ENCODE measurements around the gene NCBP3. TPM values are rescaled to one million over a fixed set of nuclear protein-coding genes. Genes with fewer than 3 reads are reported as not detected.

NCBP3 gene
- total and polyA plus RNA-seq, 2 donors from 2014 or later: 14.5 to 41.5 TPM

GRCh38 chr17:3804503-3804931 is 41.5 kb downstream of the NCBP3 start:
- Histone ChIP-seq H3K9me3 (ENCODE audit: control insufficient read depth in 2 of 3, insufficient read depth in 1 of 3, low read length in 3 of 3) (no peaks in the 10 kb centered on the region), H3K36me3 (ENCODE audit: control insufficient read depth in 2 of 3, insufficient read depth in 3 of 3, low read length in 3 of 3) (peaks cover 0 to 6% (median 4%) of the 10 kb centered on the region in 3 donors), H3K27ac (ENCODE audit: low read depth in 2 of 2, low read length in 2 of 2) (no peak overlapping the region), H3K27me3 (ENCODE audit: control insufficient read depth, insufficient read depth, low read length) (no peaks in the 10 kb centered on the region), H3K4me3 (ENCODE audit: low read length in 3 of 3) (peak overlapping the region in 1 of 3 donors; percentile 40), H3K9ac (ENCODE audit: low read length in 3 of 3) (no peak overlapping the region), H3K4me1 (ENCODE audit: control insufficient read depth in 2 of 3, insufficient read depth in 2 of 3, low read depth in 1 of 3, low read length in 3 of 3) (no peaks in the 10 kb centered on the region)
- DNase-seq (peak in 1 of 5 donors; percentile 43), FAIRE-seq (no peak)
- intact Hi-C loops (cut with DNase I): no loop called here
- TF ChIP-seq CTCF (IDR thresholded peaks at IDR 0.05; ENCODE audit: borderline replicate concordance, extremely low read depth, insufficient read depth): no peak

DNA sequence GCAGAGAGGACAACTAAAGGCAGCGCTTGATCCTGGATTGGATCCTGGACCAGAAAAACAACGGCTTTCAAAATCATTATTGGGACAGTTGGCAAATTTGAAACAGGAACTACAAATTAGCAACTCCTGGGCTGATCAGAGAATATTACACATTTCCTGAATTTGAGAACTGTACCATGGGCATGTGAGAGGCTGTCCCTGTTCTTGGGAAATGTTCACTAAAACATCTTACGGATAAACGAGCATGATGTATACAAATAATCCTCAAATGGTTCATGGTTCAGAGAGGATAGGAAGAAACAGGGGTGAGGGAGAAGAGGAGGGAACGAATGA is 42.8 kb downstream of the NCBP3 start:
- no peaks in the 10 kb centered on the region for H3K27me3 ChIP-seq (ENCODE audit: control insufficient read depth, insufficient read depth, low read length)
- intact Hi-C loops (cut with DNase I): no loop called here
- H3K4me1 ChIP-seq (ENCODE audit: control insufficient read depth in 2 of 3, insufficient read depth in 2 of 3, low read depth in 1 of 3, low read length in 3 of 3): no peaks in the 10 kb centered on the region
- H3K9me3 ChIP-seq (ENCODE audit: control insufficient read depth in 2 of 3, insufficient read depth in 1 of 3, low read length in 3 of 3): no peaks in the 10 kb centered on the region
- no peak overlapping the region for H3K4me3 ChIP-seq (ENCODE audit: low read length in 3 of 3)
- peaks cover 0 to 6% (median 4%) of the 10 kb centered on the region in 3 donors for H3K36me3 ChIP-seq (ENCODE audit: control insufficient read depth in 2 of 3, insufficient read depth in 3 of 3, low read length in 3 of 3)
- no peak for FAIRE-seq
- no peak overlapping the region for H3K9ac ChIP-seq (ENCODE audit: low read length in 3 of 3)
- DNase-seq: no peak
- no peak overlapping the region for H3K27ac ChIP-seq (ENCODE audit: low read depth in 2 of 2, low read length in 2 of 2)
- TF ChIP-seq CTCF (IDR thresholded peaks at IDR 0.05; ENCODE audit: borderline replicate concordance, extremely low read depth, insufficient read depth): no peak

DNA sequence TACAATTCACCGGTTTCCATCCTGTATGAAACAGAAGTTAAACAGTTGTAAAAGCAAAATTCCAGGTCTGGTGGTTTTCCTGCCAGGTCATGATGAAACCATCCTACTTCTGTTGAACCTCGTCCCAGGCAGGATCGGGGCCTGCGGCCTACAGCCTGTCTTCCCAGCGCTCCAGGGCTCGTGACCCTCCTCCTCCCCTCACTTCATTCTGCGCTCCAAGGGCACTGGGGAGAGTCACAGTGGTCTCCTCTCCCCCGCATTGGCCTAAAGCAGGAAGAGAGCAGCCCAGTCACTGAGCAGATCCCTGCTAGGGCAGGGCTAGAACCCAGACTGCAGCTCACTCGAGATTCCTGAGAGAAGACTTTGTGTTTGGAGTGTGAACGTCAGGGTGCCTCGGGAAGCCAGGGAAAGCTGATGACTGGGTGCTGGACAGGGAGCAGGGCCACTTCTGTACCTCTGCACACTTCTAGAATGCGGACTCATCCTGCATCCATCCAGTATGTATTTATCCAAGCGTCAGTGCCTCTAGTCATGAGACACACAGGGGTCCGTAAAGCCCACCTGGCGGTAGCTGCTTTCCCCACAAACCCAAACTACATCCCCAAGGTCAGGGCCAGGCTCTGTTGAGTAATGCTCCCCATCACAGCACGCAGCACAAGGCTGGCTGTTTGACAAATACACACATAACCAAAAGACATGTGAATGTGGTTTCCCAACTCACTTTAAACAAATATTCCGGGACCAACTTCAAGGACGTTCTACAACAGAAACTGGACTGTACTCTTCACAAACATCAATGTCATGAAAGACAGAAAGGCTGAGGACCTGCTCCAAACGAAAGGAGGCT is 43.4 kb downstream of the NCBP3 start:
- intact Hi-C loops (cut with DNase I): no loop called here
- no peak for TF ChIP-seq CTCF (IDR thresholded peaks at IDR 0.05; ENCODE audit: borderline replicate concordance, extremely low read depth, insufficient read depth)
- Histone ChIP-seq H3K27me3 (ENCODE audit: control insufficient read depth, insufficient read depth, low read length) (no peaks in the 10 kb centered on the region), H3K4me3 (ENCODE audit: low read length in 3 of 3) (no peak overlapping the region), H3K9ac (ENCODE audit: low read length in 3 of 3) (no peak overlapping the region), H3K36me3 (ENCODE audit: control insufficient read depth in 2 of 3, insufficient read depth in 3 of 3, low read length in 3 of 3) (peaks cover 0 to 5% (median 4%) of the 10 kb centered on the region in 3 donors), H3K9me3 (ENCODE audit: control insufficient read depth in 2 of 3, insufficient read depth in 1 of 3, low read length in 3 of 3) (no peaks in the 10 kb centered on the region), H3K27ac (ENCODE audit: low read depth in 2 of 2, low read length in 2 of 2) (no peak overlapping the region), H3K4me1 (ENCODE audit: control insufficient read depth in 2 of 3, insufficient read depth in 2 of 3, low read depth in 1 of 3, low read length in 3 of 3) (no peaks in the 10 kb centered on the region)
- DNase-seq (peak in 3 of 5 donors; percentile 59 to 75 (median 68)), FAIRE-seq (no peak)
